ENCODE data around the gene HOXD13.

HOXD13 gene

DNA sequence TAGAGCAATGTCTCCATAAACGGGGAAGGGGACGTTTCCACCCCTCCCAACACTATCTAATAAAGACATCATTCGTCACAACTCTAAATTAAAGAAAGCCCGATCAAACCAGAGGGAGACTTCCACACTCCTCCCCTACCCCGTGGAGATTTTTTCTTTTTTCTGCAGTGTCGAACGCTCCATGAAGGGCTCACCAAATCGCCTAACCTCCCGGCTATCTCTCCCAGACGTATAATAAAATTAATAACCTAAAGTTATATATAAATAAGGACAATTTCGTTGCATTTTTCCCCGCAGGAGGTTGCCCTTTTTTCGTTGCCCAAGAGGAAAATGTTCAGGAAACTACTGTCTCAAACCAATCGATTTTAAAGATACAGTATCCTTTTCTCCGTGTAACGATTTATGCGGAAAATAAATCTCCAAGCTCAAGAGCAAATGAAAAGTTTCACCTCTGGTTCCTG lies 11.1 kb upstream of the HOXD13 start:
- DNase-seq = no peak

DNA sequence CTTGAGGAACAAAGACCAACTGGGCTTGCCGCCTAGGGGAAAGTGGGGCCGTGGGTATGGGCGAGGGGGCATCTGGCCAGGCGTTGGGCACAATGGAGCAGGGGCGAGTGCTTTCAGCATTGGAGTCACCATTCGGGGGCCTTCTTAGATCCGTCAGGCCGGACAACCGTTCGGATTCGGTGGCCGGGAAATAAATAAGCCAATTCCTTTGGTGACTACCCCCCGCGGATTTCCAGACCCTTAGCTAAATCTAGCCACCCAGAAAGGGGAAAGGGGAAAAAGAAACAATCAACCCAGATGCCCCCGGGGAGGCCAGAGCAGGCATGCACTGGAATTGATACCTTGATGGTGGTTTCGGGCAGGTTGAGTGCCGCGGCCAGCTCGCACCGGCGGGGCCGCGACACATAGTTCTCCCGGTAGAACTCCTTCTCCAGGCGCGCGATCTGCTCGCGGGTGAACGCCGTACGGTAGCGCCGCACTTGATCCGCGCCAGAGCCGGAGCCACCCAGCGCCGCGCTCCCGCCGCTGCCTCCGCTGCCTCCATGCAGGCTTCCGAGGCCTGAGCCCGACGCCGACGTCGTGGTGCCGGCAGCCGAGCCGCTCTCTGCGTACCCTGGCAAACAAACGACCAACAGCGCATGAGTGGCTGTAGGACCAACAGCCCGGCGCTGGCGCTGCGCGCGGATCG lies 10.5 kb upstream of the HOXD13 start:
- no peak for DNase-seq

DNA sequence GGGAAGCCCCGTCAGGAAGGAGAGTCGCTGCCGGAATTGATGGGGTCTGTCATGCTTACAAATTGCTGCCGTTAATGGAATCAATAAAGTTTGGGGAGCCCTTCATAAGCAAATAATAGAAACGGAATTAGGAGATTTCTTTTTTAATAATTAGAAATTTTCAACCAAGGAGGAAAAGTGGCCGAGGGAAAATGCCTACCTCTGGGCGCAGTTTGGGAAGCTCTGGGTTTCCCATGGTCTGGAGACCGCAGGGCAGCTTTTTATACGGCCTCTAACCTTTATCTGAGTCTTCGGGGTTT lies 10.0 kb upstream of the HOXD13 start:
- no peak for DNase-seq

DNA sequence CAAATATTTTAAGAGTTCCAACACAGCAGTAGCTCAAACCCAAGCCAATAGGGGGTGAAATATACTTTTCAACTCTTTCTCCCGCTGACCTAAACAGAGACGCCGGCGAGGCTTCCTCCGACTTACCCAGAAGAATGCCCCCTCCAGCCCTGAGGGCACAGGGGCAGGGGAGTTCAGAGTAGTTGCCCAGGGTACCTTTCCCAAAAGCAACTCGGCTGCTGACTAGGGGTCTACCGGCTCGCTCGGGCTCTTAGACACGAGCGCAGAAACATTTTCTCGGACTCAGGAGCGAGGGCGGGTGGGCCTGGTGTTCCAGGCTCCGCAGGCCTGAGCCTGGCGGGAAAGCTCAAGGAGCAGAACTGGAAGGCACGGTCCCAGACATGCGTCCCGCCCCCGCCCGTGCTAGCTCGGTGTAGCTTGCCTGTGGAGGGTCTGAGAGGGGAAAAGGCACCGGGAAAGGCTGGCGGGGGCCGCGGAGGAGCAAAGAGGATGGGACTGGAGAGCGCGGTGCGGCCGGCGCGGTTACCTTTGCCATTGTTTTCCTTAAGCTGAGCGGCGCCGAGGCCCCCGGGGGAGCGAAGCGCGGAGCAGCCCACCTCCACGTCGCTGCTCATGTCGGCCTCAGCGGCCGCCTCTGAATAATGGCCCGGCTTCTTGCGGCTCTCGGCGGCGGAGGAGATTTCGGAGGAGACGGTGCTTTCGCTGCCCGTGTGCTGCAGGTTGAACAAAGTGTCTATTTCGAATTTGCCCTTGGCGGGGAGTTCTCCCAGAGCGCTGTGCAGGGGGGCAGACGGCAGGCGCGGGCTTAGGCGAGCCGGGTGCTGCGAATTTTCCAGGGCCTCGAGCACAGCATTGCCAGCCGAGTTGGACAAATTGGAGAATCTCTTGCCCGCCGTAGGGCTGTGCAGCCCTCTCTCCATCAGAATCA lies 9.4 kb upstream of the HOXD13 start:
- no peak for DNase-seq

DNA sequence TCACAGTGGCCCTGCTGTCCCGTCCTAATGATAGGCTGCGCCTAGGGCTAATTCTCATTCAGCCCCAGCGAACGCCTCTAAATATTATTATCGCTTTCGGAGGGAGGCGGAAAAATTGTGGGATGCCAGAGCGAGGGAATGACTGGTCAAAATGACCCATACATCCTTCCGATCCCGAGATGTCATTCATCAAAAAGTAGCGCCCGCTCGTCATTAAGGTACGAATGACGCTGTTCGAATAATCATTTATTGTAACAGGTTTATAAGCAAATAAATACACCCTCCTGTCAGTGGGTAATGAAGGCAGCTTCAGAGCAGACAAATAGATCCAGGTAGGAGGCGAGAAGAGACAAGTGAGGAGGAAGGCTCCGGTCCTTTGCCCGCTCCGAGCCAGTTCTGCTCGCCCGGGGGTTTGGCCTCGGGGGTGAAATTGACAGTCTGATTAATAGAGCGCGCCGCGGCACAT lies 8.7 kb upstream of the HOXD13 start, which contains the start of gene EVX2:
TSS of gene EVX2 (minus strand) at position 167 of the 466 bp plus-strand sequence. CDS start 186 bp downstream, outside the sequence.
- DNase-seq = peak; percentile 16

DNA sequence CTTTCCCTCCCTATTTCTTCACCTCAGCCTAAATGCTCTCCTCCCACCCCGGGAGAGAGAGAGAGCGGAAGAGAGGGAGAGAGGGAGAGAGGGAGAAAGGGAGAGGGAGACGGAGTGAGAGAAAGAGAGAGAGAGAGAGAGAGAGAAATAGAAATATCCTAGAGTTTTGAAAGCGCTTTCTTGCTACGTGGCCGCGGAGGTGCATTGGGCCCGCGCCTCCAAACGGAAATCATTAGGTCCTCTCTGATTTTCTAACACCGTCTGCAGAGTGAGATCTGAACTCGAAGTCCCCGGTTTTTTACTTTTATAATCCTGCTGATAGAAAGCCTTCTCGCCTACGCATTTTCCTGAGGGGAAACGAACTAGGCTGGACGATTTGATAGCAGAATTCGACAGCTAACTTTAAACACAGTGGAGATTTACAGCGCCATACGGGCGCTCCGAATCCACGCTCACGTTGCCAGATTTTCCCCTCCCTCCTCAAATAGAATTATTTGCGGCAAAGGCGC lies 7.9 kb upstream of the HOXD13 start:
- DNase-seq = peak; percentile 43

DNA sequence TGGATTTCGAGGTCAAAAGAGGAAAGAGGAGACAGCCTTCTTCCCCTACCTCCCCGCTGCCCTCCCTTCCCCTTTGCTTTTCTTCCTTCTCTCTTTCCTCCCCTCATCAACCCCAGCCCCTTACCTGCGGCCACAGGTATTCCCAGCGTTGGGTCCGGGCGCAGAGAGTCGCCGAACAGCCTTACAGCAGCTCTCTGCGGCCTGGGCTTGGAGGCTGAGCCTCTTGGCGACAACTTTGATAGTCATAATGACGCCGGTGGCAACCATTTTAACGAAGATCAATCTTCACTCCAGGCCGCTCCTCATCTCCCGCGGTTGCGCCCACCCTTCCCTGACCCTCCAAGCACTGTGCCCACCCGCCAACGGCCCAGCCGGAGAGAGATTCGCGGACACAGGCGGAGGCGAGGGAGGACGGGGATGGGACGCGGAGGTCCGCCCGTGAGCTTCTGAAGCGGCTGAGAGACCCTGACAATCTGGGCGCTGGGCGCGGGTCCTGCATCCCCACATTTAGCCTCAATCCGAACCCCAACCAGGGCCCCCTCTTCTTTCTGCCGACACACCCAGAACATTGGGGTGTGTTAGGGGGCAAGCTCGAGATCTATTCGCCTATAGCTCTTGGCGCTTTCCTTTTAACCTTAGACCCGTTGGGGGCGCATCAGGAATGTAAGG lies 7.3 kb upstream of the HOXD13 start:
- peak; percentile 63 for DNase-seq

DNA sequence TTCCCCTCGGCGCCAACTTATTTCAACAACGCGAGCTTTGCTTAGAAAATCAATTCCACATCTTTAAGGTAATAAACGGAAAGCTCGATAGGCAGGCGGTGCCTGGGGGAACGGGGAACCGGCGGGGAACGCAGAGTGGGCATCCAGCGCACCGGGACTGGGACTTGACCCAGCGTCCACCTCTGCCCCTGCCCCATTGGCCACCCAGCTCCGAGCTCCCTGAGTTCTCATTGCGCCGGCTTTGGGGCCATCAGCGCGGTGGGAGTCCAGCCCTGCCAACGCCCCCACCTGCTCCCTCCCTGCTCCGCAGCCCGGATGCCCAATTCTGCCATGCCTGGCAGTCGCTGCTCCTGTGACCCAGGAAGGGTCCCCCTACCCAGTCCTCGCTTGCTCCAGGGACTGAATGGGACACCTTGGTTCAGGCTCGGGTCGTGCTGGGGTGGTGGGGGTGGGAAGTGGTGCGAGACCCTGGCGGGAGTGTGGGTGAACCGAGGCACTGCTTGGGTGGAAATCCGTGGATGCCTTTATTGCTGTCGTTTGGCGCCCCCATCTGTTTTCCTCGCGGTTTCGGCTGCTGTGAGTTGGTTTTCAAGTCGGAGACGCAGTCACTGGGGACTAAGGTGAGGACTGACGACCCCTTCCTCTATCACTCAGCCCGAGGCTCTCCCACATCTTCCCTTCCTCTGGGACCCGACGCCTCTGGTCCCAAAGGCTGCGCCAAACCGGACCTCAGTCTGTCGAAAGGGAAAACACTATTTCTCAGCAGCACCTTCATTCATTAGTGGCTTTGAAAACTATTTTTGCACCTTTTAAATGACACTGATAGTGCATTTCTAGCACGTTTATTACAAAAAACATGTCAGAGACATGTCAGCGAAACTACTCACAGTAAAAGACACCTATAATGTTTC lies 6.4 kb upstream of the HOXD13 start:
- peak; percentile 70 for DNase-seq

DNA sequence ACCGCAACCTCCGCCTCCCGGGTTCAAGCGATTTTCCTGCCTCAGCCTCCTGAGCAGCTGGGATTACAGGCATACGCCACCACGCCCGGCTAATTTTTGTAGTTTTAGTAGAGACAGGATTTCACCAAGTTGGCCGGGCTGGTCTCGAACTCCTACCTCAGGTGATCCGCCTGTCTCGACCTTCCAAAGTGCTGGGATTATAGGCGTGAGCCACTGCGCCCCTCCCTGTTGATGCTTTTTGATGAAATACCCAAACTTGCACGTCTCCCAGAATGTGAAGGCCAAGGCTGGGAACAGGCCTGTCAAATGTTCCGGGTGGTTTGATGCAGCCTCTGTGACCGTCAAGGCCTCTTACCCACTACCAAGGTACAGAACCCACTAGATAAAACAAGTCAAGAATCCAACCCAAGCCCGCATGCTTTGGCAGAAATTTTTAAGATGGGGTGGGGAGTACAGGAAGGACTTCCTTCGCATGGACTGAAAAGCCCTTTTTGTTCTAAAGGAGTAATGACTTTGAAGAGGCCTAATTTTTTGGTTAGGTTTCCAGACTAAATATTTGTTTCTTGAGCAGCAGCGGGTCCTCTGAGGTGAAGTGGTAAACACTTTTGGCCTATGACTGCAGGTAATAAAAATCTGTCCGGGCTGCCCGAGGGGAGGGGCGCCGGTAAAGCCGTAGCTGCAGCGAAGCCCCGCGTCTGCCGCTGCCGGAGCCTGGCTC lies 5.0 kb upstream of the HOXD13 start:
- no peak for DNase-seq

DNA sequence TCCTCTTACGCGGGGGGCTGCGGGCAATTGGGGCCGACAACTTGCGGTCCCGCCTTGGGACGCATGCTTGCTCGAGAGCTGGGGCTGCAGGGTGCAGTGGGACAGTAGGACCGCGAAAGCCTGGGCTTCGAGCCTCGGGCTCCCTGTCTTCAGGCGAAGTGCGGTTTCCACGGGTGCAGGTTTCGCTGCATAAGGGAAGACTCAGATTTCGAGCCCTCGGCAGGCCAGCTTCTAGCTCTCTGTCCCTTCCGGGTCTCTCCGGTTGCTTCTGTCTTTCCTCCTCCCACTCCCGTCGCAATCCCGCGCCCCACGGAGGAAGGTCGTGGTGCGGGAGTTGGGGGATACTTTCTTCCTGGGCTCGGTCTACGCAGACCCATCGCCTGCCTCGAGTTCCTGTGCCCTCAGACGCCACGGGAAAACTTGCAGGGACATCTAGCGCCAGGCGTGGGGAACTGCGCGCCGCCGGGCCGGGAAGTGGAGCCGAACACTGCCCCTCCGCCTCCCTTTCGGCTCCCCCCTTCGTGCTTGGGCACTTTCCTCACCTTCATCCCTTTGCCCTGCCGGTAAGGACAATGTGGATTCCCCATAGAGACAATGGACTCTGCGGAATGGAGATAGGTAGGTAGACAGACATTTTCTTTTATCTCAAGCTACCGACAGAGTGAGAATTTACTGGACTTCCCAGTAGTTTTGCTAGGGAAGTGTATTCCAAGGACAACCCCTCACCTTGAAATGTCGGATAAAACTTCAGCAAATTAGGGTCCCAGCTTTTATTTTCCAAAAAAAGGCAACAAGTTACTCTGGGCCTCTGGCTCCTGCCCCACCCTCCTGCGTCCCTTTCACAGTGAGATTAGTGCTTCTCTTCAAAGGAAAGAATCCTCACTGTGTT lies 4.2 kb upstream of the HOXD13 start:
- DNase-seq = peak; percentile 75

DNA sequence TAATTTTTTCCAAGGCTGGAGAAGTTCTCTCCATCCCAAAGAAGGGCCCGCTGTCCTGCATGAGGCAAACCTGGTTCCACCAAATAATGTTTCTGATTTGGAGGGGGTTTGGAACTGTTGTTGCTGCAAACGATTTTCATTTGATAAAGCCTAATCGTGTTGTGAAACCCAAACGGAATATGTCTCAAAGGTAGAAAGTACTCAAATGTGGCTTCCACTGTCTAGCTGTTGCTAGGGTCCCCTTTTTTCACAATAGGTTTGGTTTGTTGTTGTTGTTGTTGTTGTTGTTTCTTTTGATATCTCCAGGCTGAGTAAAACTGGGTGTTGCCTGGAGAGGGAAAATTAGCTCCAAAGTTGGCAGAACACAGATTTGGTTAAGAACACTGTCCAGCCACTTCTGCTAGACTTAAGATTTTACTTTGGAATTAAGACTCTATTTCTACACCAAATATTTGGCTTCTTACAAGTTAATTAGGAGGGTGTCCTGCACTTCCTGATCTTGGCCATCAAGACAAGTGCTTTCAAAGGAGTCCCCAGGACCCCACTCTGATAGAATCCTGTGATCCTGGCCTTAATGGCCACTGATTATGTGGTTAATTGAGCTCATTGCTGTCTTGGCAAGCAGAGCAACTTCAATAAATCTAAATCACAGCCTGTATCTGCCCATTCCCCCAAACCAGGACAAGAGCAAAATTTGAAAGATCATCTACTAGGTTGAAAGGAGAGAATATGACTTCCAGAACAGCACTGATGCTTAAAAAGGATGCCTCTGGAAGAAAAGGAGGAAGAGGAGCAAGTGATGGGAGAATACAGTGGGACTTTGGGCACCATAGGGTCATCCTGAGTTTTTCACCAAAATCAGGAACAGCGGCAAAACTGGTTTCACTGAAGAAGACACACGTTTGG lies 3.3 kb upstream of the HOXD13 start:
- no peak for DNase-seq

DNA sequence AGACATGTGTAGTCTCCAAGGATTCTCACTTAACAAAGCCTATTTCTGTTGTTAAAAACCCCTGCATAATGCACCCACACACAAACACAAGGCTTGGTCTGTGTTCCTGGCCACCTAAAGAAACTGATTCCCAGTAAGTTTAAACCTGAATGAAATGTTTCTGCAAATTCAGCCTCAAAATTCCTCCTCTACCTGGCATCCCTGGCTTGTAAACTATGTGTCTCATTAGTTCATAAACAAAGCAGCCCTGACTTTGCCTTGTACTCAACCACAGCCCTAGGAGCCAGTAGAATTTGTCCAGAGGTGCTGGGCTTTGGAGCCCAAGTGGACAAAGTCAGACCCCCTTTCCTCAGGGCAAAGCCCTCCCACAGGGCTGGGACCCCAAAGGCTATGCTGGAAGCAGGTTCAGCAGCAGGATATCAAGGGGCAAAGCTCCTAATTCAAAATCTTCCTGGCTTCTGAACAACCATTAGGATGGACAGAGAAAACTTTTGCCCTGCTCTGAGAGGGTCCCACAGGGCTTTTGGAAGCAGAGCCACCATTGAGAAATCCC lies 2.6 kb upstream of the HOXD13 start:
- no peak for DNase-seq

DNA sequence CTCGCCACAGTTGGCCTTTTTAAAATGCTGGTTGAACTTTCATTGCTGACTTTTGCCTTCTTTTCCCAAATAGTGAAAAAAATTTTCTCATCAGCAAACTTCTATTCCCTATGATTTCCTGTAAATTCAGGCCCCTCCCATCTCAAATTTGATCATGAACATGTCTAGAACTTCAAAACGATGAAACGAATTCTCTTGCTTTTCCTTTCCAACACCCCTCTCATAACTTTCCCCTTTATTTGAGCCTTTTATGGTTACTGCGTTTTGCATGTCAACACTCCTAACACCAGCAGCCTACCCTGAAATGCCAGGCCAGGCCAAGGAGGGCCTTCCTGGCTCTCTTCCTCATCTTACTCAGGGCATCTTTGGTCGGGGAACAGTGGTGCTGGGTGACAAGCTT lies 1.7 kb upstream of the HOXD13 start:
- no peak for DNase-seq

DNA sequence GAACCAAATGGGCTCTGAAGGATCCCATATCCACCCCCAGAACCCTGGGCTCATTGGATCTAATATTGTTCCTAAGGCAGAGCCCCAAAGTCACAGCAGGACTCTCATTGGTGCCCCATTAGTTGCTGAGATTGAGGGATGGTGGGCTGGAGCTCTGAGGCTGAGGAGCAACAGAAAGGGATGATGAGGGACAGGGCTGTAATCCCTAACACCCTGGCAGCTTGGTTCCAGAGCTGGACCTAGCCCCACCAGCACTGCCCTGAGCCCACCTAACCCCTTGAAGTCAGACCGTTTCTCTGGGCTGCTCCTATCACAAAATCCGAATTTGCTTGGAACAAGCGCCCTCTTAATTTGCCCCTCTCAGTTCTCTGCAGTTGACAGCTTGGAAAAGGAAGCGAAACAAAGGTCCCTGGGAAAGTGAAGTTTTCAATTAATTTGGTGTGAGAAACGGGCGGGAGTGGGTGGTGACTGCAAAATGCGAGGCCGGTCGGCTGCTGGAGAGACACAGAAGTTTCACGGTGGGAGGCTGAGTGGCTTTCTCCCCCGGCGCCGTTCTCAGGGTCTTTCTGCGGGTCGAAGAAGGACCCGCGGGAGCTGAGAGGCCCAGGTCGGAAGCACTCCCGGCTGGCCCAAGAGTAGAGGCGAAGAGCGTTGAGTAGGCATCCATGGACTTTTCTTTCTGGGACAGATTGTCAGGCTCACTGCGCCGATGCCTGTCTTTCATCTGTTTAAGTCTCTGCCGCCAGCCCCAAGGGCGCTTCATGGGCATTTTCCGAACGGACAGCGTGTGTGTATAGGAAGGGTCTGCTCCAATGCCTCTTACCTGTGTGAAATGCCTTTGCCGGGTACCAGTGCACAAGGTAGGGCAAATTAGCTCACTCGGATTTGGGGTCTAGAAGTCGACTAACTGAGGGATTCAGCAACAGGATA lies 927 bp upstream of the HOXD13 start:
- DNase-seq = no peak

DNA sequence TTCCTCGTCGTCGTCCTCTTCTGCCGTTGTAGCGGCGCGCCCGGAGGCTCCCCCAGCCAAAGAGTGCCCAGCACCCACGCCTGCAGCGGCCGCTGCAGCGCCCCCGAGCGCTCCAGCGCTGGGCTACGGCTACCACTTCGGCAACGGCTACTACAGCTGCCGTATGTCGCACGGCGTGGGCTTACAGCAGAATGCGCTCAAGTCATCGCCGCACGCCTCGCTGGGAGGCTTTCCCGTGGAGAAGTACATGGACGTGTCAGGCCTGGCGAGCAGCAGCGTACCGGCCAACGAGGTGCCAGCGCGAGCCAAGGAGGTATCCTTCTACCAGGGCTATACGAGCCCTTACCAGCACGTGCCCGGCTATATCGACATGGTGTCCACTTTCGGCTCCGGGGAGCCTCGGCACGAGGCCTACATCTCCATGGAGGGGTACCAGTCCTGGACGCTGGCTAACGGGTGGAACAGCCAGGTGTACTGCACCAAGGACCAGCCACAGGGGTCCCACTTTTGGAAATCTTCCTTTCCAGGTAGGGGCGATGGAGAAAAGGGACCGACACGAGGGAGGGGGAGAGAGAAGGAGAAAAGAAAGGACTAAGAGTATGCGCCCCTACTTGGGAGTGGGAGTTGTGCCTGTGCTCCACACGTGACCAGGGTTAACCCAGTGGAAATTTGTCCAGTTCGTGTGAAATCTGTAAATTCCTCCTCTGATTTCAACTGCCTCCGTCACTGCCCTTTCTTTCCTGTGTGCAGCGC lies 800 bp downstream of the HOXD13 start:
- no peak for DNase-seq

DNA sequence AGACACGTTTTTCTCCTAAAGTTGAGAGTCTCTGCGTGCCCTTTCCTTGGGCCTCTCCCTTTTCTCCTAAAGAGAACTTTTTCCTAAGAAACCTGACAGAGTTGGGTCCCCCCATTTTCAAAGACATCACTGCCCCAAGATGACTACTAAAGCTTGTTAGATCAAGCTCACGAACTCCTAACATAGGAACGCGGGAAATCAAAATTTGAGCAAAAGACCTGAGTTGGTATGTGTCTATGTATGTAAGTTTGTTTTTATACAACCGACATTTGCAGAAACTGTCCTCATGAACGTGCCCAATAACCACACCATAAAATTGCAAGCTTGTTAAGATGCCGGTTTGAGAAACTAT lies 1.4 kb downstream of the HOXD13 start:
- DNase-seq = no peak

DNA sequence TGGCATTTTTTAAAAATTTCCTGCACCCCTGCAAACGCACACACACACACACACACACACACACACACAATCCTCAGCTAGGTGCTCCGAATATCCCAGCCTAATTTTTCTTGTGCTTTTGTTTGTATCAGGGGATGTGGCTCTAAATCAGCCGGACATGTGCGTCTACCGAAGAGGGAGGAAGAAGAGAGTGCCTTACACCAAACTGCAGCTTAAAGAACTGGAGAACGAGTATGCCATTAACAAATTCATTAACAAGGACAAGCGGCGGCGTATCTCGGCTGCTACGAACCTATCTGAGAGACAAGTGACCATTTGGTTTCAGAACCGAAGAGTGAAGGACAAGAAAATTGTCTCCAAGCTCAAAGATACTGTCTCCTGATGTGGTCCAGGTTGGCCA lies 1.8 kb downstream of the HOXD13 start:
- no peak for DNase-seq
